GM12874 (cell line): ENCODE results near the gene COL20A1.

Source experiments
- TF ChIP-seq, protein P1 (sequence below): IDR thresholded peaks from 2 replicates; pipeline ENCODE4 v1.5.1; 2011; ENCODE audit warnings: low read depth, mild to moderate bottlenecking, control low read depth, low read length, moderate library complexity; ENCODE audit not compliant: insufficient read depth

COL20A1 gene

DNA sequence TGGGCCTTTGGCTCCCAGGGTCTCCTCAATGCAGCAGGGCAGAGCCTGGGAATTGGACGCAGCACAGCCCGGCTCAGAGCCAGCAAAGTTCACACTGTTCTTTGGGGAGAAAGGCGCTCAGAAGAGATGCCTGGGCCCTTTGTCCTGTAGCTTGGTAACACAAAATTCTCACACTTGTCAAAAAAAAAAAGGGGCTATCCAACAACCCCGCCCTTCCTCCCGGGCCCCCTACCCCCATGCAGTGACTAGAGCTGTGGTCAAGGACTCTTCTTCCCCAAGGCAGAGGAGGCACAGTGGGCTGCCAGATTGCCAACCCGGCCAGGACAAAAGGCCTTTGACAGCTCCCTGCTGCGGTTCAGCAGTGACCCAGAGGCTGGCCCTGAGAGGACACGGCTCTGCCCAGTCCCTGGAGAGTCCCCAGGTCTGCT, 40.7 kb upstream of the COL20A1 start:
- TF ChIP-seq, protein P1, sequence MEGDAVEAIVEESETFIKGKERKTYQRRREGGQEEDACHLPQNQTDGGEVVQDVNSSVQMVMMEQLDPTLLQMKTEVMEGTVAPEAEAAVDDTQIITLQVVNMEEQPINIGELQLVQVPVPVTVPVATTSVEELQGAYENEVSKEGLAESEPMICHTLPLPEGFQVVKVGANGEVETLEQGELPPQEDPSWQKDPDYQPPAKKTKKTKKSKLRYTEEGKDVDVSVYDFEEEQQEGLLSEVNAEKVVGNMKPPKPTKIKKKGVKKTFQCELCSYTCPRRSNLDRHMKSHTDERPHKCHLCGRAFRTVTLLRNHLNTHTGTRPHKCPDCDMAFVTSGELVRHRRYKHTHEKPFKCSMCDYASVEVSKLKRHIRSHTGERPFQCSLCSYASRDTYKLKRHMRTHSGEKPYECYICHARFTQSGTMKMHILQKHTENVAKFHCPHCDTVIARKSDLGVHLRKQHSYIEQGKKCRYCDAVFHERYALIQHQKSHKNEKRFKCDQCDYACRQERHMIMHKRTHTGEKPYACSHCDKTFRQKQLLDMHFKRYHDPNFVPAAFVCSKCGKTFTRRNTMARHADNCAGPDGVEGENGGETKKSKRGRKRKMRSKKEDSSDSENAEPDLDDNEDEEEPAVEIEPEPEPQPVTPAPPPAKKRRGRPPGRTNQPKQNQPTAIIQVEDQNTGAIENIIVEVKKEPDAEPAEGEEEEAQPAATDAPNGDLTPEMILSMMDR = no peak

DNA sequence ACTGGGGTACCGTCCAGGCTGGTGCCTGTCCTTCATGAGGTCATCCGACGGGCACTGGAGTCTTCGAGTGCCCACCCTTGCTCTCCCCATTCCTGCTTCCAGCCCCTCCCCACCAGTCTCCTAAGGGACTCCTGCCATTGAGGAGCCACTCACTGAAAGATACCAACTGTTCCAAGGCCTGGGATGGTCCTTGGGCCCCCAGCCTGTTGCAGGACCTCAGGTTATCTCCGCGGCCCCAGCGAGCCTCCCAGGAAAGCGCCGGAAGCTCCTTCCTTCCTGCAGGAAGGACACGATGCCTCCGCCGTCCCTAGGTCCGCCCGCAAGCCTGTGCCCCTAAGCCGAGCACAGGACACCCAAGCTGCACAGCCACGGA, 39.9 kb upstream of the COL20A1 start:
- TF ChIP-seq, protein P1 = no peak

DNA sequence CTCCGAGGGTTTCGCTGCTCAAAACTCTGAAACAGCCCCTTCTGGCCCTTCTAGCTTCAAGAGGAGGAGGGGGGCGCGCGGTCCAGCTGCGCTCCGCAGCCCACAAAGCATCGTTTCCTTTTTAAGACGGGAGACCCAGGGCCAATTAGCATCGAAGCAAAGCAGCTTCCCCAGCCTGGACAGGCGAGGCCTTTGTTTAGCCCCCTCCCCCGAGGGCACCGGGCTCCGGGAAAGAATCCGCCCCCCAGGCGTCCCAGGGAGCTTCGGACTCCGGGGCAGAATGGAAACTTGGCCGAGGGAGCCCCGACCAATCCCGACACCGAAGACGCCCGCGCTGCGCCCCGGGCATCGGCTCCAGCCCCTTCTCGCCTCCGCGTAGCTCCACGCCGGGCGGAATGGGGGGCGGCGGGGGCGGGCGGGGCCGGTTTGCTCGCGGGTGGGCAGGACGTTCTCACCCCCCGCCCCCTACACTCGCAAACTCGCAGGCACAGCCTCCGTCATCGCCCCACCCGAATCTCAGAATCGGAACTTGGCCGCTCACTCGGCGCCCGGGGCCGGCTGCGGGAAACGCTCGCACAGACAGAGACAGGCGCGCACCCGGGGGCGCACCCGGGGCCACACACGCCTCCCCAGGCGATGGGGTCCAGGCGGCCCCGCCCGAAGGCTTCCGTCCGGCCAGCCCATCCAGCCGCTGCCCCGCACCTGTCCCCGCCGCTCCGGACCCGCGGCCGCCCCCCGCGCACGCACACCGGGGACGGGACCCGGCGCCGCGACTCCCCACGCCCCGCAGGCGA, 39.4 kb upstream of the COL20A1 start:
- TF ChIP-seq, protein P1 = no peak

DNA sequence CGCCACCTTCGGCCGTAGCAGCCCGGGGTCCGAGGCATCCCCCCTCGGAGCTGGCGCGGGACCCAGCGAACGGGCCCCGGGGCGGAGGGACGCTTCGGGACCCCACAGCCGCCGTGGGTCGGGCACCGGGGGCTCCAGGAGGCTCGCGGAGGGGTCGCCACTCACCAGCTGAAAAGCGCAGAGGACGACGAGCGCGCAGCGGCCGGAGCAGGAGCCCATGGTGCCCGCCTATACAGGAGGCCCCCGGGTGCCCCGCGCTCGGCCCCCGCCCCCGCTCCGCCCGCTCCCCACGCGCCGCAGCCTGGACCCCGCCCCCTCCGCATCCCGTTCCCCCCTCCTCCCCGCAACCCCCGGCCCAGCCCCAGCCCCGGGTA, 38.8 kb upstream of the COL20A1 start, which contains the start of gene NKAIN4:
TSS of gene NKAIN4 (minus strand) at position 232 of the 374 bp plus-strand sequence. CDS start at position 219, 13 bp downstream.
- TF ChIP-seq, protein P1 = no peak

DNA sequence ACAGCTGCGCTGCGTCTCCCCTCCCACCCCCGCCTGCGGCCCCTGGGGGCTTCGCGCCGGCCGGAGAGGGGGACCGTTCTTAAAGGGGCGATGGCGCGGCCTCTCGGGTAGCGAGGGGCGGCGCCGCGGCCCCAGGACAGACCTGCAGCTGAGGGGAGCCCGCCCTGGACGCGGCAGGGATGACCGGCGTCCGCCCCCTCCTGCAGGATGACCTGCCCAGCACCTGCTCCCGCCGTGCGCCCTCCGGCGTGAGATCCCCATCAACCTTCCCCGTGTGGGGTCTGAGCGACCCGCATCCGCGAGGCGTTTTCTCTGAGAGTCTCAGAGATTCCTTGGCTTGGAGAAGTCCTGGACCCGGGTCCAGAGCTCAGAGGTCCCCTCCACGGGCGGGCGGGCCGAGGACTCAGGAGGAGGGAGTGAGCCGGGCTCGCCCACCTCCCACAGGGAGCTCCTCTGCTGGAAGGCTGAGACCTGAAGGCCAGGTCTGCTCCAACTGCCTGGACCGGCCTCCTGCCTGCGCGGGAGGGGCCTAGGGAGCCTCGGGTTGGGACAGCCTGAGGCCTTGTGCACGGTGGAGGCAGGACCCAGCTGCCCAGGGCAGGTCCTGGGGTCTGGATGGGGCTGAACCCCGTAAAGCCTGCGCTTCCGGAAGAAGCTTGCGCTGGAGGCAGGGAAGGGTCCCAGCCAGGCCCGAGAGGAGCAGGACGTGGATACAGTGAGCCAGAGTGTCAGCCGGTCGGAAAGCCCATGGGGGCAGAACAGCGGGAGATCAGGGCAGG, 38.2 kb upstream of the COL20A1 start:
- TF ChIP-seq, protein P1 = peak; percentile 36; the same call in 1 of the 2 replicates

DNA sequence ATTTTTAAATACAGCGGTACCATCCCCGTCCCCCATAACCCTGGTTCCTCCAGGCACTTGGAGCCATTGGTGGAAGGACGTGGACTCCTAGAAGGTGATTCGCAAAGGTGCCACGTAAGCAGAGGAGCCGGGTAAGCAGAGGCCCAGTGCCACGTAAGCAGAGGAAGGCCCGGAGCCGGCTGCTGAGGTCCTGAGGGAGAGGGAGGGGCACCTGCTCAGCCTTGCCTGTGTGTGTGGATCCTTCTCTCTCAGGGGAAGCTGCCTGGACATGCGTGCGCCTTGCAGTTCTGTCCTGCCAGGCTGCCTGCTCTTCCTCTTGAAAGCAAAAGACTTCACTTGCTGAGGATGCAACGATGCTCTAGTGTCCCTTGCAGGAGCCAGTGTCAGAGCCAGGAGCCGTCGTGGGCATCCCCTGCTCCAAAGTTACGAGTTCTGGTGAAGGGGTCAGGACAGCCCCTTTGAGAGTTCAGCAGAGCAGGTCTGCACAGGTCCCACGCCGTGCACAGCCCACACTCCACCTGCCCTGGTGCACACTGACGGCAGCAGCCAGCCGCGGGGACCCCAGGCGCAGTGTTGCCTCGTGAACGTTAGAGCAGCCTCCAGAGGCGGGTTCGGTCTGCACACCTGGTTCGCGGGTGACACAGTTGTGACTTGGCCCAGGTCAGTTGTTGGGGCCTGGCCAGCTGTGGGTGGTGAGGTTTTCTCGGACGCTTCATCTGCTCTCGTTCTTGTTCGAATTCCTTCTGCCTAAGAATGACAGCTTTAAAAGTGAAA, 36.9 kb upstream of the COL20A1 start:
- TF ChIP-seq, protein P1 = no peak

DNA sequence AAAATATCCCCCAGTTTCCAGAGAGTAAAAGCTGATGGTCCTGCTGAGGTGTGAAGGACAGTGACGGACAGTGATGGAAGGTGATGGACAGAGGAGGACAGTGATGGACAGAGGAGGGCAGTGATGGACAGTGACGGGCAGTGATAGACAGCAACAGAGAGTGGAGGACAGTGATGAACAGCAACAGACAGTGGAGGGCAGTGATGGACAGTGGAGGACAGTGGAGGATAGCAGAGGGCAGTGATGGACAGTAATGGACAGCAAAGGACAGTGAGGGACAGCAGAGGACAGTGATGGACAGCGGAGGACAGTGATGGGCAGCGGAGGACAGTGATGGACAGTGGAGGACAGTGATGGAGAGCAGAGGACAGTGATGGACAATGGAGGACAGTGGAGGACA, 36.0 kb upstream of the COL20A1 start:
- TF ChIP-seq, protein P1 = no peak
